Dedifferentiated amniotic fluid mesenchymal stem cell (primary cell): ENCODE data around the gene TRPC4.

Experiments used
- DNase-seq: peaks from one replicate; pipeline ENCODE4 v3.0.0-alpha.2; 2016; ENCODE audit errors: extremely low spot score

The TRPC4 gene

GRCh38 chr13:37869756-37870488, at the start of gene TRPC4:
Gene TRPC4 (minus strand): TSS chr13:37869772. CDS start chr13:37783333, 86,439 bp downstream.
- peak; percentile 48 for DNase-seq

DNA sequence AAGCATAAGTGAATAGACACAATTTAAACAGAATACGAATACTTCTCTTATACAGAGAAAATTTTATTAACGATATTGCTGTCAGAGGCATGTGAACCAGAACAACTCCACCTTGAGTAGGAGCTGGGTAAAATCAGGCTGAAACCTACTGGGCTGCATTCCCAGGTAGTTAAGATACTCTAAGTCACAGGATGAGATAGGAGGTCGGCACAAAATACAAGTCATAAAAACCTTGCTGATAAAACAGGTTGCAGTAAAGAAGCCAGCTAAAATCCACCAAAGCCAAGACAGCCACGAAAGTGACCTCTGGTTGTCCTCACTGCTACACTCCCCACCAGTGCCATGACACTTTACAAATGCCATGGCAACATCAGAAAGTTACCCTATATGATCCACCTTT, 49.2 kb upstream of the TRPC4 start:
- no peak for DNase-seq

- DNase-seq = no peak
Measured at GRCh38 chr13:37918116-37918714, 48.6 kb upstream of the TRPC4 start.

GRCh38 chr13:37914781-37915391, 45.3 kb upstream of the TRPC4 start:
- DNase-seq = no peak

DNA sequence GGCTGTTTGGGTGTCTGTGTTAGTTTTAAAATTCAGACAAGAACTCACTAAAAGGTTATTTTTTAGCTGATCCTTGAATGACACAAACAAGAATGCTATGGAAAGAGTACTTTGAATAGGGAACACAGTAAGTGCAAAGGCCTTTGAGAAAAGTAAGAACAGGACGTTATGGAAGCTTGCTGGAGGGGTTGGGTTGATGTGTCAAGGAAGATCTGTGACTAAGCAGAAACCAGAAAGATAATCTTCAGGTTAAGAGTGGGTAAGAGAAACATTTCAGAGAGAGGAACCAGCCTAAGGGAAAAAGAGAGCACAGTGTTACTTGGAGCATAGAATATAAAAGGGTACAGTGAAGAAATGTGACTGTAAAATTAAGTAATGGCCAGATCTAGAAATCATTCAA, 41.2 kb upstream of the TRPC4 start:
- no peak for DNase-seq

- DNase-seq = no peak
Measured at GRCh38 chr13:37906880-37907279, 37.3 kb upstream of the TRPC4 start.

GRCh38 chr13:37905736-37906135, 36.2 kb upstream of the TRPC4 start:
- no peak for DNase-seq

- no peak for DNase-seq
Measured at GRCh38 chr13:37899753-37900152, 30.2 kb upstream of the TRPC4 start.

DNA sequence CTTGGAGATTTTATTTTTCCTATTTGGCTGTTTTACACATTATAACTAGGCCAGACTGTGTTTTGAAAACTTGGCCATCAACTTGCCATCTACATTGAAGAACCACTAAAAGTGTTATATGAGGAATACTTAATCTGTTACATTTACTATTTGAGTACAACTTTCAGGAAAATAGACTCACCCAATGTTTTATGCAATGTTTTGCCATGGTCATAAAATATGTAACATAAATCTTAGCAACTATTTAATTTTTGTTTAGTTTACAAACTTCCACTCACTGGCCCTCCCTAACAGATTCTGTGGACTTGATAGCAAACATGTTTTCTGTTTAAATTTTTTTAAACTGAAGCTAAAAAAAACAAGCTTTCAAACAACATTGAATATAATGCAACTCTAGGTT, 23.7 kb upstream of the TRPC4 start:
- no peak for DNase-seq

GRCh38 chr13:37889820-37890219, 20.2 kb upstream of the TRPC4 start:
- DNase-seq = no peak

GRCh38 chr13:37889102-37889501, 19.5 kb upstream of the TRPC4 start:
- peak; percentile 33 for DNase-seq

- DNase-seq = no peak
Measured at GRCh38 chr13:37886879-37887278, 17.3 kb upstream of the TRPC4 start.

DNA sequence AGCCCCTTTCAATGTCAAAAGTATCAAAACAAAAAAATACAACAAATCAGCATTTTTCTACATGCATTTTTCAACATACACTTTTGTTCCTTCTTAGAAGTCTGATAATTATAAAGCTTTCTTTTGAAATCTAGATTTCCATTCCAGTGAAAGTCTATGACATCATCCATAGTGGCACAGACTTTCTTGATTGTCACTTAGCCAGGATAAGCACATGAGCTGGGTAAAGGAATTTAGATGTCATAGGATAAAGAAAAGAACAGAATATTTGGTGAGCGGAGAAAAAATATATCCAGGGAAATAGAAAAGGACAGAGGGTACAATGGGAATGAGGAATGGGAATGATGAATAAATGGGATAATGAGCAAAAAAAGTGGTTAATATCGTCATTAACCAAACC, 15.1 kb upstream of the TRPC4 start:
- DNase-seq = no peak

DNA sequence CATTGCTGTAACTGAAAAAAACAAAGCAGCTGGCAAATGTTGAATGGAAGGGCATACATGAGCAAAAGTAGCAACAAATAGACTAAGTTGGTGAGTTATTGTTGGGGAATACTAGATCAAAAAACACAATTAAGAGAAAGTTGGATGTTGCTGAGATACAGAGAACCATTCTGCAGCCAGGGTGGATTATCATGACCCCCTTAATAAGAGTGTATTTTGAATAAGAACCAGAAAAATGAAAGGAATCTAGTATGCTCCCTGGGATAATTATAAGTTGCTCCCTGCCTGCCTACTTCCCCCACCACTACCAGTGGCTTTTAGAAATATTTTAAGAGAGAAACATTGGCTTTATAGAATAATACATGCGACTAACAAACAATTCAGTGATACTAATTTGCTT, 14.5 kb upstream of the TRPC4 start:
- DNase-seq = no peak

DNA sequence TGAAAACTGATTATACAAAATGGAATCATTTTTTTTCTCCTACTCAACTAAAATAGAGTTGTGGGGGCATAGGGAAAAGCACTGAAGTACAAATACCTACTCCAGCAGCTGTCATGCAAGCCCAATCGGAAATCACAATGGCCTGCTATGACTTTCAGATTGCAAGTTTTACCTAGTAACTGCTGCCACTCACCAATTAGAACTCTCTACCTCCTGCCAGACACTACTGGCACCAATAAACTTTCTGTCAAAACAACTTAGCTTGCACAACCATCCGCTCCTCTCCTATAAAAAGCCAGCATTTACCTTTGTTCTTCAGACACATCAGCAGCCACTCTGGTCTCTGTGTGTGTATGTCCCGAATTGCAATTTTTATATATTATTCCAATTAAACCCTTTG, 9.3 kb upstream of the TRPC4 start:
- DNase-seq = no peak

- DNase-seq = no peak
Measured at GRCh38 chr13:37878496-37878895, 8.9 kb upstream of the TRPC4 start.

DNA sequence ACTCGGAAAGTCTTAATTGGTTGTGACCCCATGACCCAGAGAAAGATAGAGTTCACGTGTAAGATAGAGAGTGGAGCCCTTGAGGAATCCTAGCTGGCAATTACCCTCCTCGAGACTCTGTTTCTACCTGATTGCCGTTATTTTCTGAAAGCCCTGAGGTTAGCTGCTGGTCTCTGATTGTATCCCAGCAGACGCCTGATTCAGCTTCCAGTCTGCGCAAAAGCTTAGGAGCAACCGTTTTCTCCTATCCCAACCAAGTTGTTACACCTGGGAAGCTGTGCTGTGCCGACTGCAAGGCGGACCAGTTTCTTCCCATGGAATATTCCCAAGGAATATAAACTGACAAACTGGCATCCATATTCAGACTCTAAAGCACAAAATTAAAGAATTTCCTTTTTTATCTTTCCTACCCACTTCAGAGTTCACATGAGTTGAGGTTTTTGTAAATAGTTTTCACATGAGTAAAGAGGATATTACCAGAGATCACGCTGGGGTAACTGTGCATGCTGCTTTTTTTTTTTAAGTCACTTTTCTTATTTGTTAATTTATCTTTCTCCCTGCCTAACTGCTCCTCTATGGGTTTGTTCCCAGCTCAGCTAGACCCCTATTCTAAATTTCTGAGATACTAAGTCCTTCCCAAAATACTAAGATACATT, 1.5 kb upstream of the TRPC4 start:
- DNase-seq = peak; percentile 50

- DNase-seq = no peak
Measured at GRCh38 chr13:37870489-37870845, 895 bp upstream of the TRPC4 start.

DNA sequence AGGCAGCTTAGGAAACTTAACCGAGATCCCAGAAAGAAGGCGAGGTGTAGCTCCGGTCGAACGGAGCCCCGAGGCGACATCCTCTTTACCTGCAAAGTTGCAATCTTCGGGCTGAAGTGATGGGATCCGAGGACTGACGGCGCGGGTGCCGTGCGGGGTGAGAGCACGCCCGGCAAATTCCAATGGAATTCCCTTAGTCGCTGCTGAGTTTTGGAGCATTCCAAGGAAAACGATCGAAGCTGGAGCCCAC, 141 bp downstream of the TRPC4 start:
- DNase-seq = peak; percentile 27

GRCh38 chr13:37868691-37869505, 674 bp downstream of the TRPC4 start:
- peak; percentile 20 for DNase-seq

- DNase-seq = no peak
Measured at GRCh38 chr13:37863708-37864107, 5.9 kb downstream of the TRPC4 start.

DNA sequence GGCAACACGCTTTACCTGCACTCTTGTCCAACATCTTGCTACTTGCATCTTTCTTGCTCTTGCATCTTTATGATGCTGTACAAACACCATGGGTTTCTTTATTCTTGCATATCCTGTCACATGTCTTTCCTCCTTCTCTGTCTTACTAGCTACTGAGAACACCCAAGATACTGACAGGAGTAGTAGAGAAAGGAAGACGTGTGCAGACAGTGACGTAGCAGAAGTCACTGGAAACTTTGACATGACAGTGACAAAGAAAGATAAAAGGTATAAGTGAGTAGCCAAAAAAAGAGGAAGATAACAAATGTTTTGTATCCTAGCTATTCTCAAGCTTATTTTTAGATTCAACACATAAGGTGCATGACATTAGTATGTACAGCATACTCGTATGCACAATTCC, 34.2 kb downstream of the TRPC4 start:
- DNase-seq = no peak
